T follicular helper cell (primary cell): Measurements from ENCODE around the gene GABBR2.

Source experiments
- DNase-seq: peaks from one replicate; pipeline ENCODE4 v3.0.0-alpha.2; 2020; ENCODE audit warnings: low read depth

Gene GABBR2

GRCh38 chr9:98256756-98257155, 452.0 kb downstream of the GABBR2 start:
- peak; percentile 16 for DNase-seq

DNA sequence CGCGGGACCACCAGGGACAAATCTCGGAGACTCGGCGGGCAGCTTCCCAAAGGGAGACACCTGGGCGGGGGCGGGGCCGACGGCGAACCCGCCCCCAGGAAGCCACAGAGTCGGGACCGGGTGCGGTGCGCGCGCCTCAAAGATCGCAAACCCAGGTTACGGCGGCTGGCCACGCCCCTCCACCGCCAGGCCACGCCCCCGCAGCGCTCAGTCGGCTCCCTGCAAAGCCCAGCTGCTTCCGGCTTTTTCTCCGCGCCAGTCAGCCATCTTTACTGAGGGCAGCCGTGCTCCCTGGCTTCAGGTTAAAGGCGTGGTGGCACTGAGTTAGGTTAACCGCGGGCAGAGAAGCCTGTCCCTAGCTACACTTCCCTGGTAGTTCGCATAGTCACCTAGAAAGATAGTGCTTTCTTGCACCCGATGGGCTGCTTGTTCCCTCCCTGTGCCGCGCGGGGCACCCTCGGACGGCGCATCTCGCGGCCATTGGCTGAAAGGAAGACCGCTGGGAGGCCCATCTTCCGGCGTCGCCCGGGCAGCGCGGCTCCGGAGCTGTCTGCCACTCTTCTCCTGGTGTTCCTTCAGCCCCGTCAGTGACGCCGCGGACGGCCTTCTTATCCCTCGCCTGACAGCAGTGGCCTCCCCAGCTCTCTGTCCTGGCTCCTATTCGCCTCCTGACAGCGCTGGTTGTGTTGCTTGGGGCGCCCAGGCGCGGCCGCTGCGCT, 453.0 kb downstream of the GABBR2 start, which contains the start of gene TBC1D2:
TSS of gene TBC1D2 (minus strand) at position 72 of the 719 bp plus-strand sequence. CDS start 108 bp downstream, outside the sequence.
- peak; percentile 95 for DNase-seq

GRCh38 chr9:98255061-98255577, 453.6 kb downstream of the GABBR2 start:
- DNase-seq, result no peak

DNA sequence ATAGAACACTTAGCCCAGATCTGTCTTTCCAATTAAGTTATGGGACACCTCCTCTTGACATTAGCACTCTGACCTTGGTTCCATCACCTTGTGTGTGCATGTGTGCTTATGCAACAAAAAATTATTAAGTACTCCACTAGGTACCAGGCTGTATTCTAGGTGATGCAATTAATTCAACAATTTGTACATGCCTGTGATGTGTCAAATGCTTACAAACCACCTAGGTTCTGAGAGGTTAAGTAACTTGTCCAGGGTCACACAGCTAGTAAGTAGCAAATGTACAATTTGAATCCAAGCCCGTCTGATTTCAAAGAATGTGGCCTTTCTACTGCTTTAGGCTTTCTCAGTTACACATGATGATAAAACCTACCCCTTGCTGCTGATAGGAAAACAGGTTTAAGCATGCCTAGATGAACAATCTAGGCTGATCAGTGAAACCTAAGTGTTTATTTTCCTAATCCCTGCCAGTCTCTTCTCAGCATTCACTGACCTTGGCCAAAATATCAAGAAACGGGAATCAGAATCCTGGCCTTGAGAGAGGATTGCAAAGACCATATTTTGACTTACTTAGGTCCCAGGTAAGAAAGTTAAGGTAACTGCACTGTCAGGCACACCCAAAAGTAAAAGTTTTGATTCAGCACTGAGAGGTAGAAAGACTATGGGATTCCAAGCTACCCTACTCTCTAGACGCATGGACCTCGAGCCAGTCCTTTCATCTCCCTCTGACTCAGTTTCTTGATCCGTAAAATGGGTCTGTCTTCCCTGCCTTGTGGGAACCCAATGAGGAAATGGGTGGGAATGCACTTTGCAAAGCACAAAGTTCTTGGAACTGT, 454.3 kb downstream of the GABBR2 start:
- DNase-seq, result no peak

GRCh38 chr9:98253565-98253964, 455.2 kb downstream of the GABBR2 start:
- no peak for DNase-seq

GRCh38 chr9:98251551-98251950, 457.2 kb downstream of the GABBR2 start:
- no peak for DNase-seq

DNA sequence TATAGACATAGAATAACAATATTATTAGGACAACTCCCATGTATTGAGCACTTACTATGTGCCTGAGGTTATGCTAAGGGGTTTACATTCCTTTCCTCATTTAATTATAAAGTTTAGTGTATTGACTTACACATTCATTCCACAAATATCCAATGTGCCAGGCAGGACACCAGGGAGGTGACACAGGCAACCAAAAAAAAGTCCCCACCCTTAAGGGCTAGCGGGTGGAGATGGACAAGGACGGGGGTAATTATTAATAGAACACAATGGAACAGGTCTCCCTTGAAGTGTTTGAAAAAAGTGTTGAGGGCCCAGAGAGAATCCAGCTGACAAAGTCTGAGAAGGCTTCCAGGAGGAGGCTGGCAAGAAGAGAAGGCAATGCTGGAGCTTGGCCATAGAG, 459.0 kb downstream of the GABBR2 start:
- DNase-seq, result no peak

GRCh38 chr9:98248737-98249474, 459.8 kb downstream of the GABBR2 start:
- DNase-seq, result no peak

DNA sequence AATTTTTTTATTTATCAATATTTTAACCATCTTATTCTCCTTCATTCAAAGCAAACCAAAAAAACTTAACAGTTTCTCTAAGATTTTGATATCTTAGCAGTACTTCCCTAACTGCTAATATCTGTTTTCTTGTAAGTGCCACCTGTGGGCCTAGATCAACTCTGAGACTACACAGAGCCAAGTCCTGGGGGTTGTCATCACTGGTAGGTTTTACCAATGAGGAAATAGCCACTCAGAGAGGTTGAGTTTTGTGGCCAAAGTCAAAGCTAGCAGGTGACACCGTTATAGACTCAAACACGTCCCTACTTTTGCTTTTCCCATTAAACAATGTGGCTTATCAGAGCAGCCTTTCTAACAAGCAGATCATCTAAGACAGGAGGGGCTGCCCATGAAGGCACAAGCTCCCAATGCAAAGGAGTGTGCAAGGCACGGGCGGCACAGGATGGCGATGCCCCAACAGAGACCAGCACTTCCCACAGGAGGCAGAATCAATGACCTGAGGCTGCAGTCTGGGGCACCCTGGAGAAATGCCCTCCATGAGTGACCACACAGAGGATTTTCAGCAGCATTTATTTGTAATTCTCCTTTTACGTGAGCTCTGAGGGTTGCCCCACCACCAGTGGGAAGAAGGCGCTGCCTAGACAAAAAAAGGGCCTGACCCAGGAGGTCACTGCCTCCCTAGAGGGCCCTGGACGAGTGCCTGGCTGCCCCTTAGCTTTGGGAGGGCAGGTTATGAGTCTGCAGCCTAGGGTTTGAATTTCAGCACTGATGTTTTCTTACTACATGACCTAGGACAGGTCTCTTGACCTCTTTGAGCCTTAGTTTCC, 460.7 kb downstream of the GABBR2 start:
- DNase-seq, result no peak

- no peak for DNase-seq
These were observed 466.3 kb downstream of the GABBR2 start for GRCh38 chr9:98242426-98242825.

- no peak for DNase-seq
These were observed 467.1 kb downstream of the GABBR2 start for GRCh38 chr9:98241357-98242300.

GRCh38 chr9:98240475-98240874, 468.3 kb downstream of the GABBR2 start:
- DNase-seq, result no peak
